Gastrocnemius medialis (tissue), 4 donors: Measurements from ENCODE around the gene RAB20.

Experiments used
- POLR2A ChIP-seq, 2 donors: fragments of 450-650 bp; IDR thresholded peaks; one replicate each; pipeline ENCODE4 v1.6.1; 2017; ENCODE audit warnings: antibody characterized with exemption in 2 of 2, mild to moderate bottlenecking in 2 of 2, moderate library complexity in 2 of 2
- TF ChIP-seq, protein P1 (sequence below), 5 experiments: fragments of 450-650 bp in 3 of 5; fragments of 200-600 bp in 2 of 5; sonication (generic) in 2 of 5; IDR thresholded peaks in 4 of 5; conservative IDR thresholded peaks in 1 of 5; 1 replicate in 4 of 5; 2 replicates in 1 of 5; pipeline ENCODE4 v1.5.1; 2016 to 2019; ENCODE audit warnings: antibody characterized with exemption in 5 of 5, mild to moderate bottlenecking in 3 of 5, moderate library complexity in 3 of 5

DNA sequence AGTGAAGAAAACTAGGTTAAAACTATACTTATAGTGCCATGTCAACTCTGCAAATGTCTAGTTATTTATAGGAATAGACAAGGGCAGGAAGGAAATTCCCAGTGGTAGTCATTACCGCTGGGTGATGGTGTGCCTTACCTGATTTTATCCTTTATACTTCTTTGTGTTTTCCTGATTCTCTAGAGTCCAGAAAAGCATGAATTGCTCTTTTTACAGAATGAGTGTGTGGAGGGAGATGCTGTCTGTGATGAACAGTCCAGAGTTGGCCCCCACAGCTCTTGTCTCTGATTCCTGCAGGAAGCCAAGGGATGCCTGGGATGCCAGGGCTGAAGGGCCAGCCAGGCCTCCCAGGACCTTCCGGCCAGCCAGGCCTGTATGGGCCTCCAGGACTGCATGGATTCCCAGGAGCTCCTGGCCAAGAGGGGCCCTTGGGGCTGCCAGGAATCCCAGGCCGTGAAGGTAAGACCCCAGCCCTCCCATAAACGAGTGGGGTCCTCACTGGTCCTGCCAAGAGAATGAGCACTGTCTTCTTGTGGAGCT is 83.7 kb downstream of the RAB20 start:
- no peak for TF ChIP-seq POLR2A (IDR thresholded peaks at IDR 0.05)
- TF ChIP-seq, protein P1, sequence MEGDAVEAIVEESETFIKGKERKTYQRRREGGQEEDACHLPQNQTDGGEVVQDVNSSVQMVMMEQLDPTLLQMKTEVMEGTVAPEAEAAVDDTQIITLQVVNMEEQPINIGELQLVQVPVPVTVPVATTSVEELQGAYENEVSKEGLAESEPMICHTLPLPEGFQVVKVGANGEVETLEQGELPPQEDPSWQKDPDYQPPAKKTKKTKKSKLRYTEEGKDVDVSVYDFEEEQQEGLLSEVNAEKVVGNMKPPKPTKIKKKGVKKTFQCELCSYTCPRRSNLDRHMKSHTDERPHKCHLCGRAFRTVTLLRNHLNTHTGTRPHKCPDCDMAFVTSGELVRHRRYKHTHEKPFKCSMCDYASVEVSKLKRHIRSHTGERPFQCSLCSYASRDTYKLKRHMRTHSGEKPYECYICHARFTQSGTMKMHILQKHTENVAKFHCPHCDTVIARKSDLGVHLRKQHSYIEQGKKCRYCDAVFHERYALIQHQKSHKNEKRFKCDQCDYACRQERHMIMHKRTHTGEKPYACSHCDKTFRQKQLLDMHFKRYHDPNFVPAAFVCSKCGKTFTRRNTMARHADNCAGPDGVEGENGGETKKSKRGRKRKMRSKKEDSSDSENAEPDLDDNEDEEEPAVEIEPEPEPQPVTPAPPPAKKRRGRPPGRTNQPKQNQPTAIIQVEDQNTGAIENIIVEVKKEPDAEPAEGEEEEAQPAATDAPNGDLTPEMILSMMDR (IDR thresholded peaks at IDR 0.05 in 4 of 5, conservative IDR thresholded peaks at IDR 0.05 in 1 of 5), result no peak
